ENCODE results near the gene RALY. TPM values are rescaled to one million over a fixed set of nuclear protein-coding genes. Genes with fewer than 3 reads are reported as not detected.

Gene RALY
- total and polyA plus RNA-seq, 2 of the 4 experiments (the other 2 are of a cell fraction): 46.2 to 115 TPM

- ChIA-PET POLR2A (ENCODE audit: unreplicated experiment) (no interaction called here), CTCF (no interaction called here)
- Histone ChIP-seq H3K4me1 (ENCODE audit: control insufficient read depth, insufficient read depth, low read length) (peaks cover 6% of the 10 kb centered on the region; the same call in 1 of the 2 replicates), H3K4ac (ENCODE audit: low read depth, low read length) (no peak overlapping the region), H3K18ac (ENCODE audit: low read depth, low read length) (no peak overlapping the region), H4K5ac (ENCODE audit: low read depth, low read length) (no peak overlapping the region), H3K9ac (ENCODE audit: low read depth, low read length) (no peak overlapping the region), H3K4me3 (ENCODE audit: insufficient read depth, low read depth, low read length) (no peak overlapping the region), H3K27ac (ENCODE audit: insufficient read depth, low read length) (no peak overlapping the region), H2AFZ (replicated peaks; ENCODE audit: low read length, poor library complexity) (no peak overlapping the region), H3K27me3 (ENCODE audit: control insufficient read depth, insufficient read depth, low read length) (no peaks in the 10 kb centered on the region), H3K23ac (ENCODE audit: low read depth, low read length) (no peak overlapping the region), H3K79me1 (ENCODE audit: low read depth in 1 of 2, low read length in 2 of 2) (peaks cover 60 to 87% of the 10 kb centered on the region in 2 experiments), H3K36me3 (ENCODE audit: control insufficient read depth, insufficient read depth, low read length) (no peaks in the 10 kb centered on the region), H3K9me3 (ENCODE audit: control insufficient read depth, insufficient read depth, low read length) (no peaks in the 10 kb centered on the region), H2BK15ac (ENCODE audit: low read depth, low read length) (no peak overlapping the region), H4K8ac (ENCODE audit: low read depth in 2 of 2, low read length in 2 of 2) (no peak overlapping the region), H2BK5ac (ENCODE audit: low read depth, low read length, poor library complexity, severe bottlenecking) (no peak overlapping the region), H2AK5ac (ENCODE audit: low read depth, low read length) (no peak overlapping the region), H2BK20ac (ENCODE audit: low read depth, low read length) (no peak overlapping the region), H3K9me1 (ENCODE audit: insufficient read depth, low read length) (peaks cover 28% of the 10 kb centered on the region), H4K91ac (ENCODE audit: insufficient read depth, low read depth, low read length) (no peak overlapping the region), H3K56ac (ENCODE audit: extremely low read depth, insufficient read depth, low read length) (no peak overlapping the region), H4K20me1 (ENCODE audit: insufficient read depth, low read length) (peaks cover 94% of the 10 kb centered on the region), H3K14ac (replicated peaks; ENCODE audit: low read depth, low read length) (no peak overlapping the region), H2BK120ac (ENCODE audit: low read depth, low read length) (no peak overlapping the region), H2AK9ac (replicated peaks; ENCODE audit: low read depth, low read length, poor library complexity) (no peak overlapping the region), H3K4me2 (ENCODE audit: low read depth, low read length) (no peak overlapping the region)
- no TSS peak for BruUV-seq (replicated peaks)
- no peak for DNase-seq
- ATAC-seq (ENCODE audit: low read depth): peak; percentile 35; the same call in 1 of the 2 replicates
- TF ChIP-seq NFE2L2 (IDR thresholded peaks at IDR 0.05; ENCODE audit: low read depth, low read length) (no peak), MAZ (IDR thresholded peaks at IDR 0.05; ENCODE audit: borderline replicate concordance, low read depth, low read length) (no peak), SMC3 (IDR thresholded peaks at IDR 0.05; ENCODE audit: low read depth, low read length) (no peak), CHD1 (IDR thresholded peaks at IDR 0.05; ENCODE audit: low read depth, low read length) (no peak), RCOR1 (IDR thresholded peaks at IDR 0.05; ENCODE audit: insufficient replicate concordance, low read length) (no peak), MAFK (IDR thresholded peaks at IDR 0.05; ENCODE audit: low read depth, low read length) (no peak), BHLHE40 (IDR thresholded peaks at IDR 0.05; ENCODE audit: low read depth, low read length) (no peak), CTCF (conservative IDR thresholded peaks at IDR 0.05; ENCODE audit: low read depth, low read length) (no peak), USF2 (IDR thresholded peaks at IDR 0.05; ENCODE audit: low read depth, low read length) (no peak)
- dilution Hi-C loops (cut with HindIII; ENCODE audit: low sequenced_read_pairs, unreplicated experiment) (no loop called here), intact Hi-C loops (cut with micrococcal nuclease) (no loop called here), in situ Hi-C loops (cut with MboI; ENCODE audit: low sequenced_read_pairs) (no loop called here)
- WGBS, 2 experiments (ENCODE audit: extremely low coverage in 2 of 2, insufficient read length in 1 of 2): no CpG with 5 or more reads among the region's 1 CpG
These were observed 61.6 kb downstream of the RALY start for GRCh38 chr20:34055290-34055689.

Measured in IMR-90 (cell line).